ENCODE measurements around the gene AVL9. TPM values are rescaled to one million over a fixed set of nuclear protein-coding genes. Genes with fewer than 3 reads are reported as not detected.
A peak's percentile ranks its signal among the peaks of the same experiment; 100 is the strongest.

The AVL9 gene
- total and polyA plus RNA-seq, 2 of the 13 experiments (the other 11 are each of a cell fraction or from before 2014, with no cell fraction given), result 29.9 to 48.0 TPM

GRCh38 chr7:32495298-32496051, at the start of gene AVL9 (continued):
- no peak for TF ChIP-seq POLR2AphosphoS2 (IDR thresholded peaks at IDR 0.05; ENCODE audit: low read depth, low read length)
- peak; percentile 83; the same call in 1 of the 2 replicates for TF ChIP-seq HOXA5 (CRISPR knock-in tag; IDR thresholded peaks at IDR 0.05)
- TF ChIP-seq GLMP (CRISPR knock-in tag; IDR thresholded peaks at IDR 0.05; ENCODE audit: borderline replicate concordance), result no peak
- TF ChIP-seq ZBTB7B (CRISPR knock-in tag; IDR thresholded peaks at IDR 0.05), result peak; percentile 93
- peak; percentile 91 for TF ChIP-seq ZMYM4 (CRISPR knock-in tag; IDR thresholded peaks at IDR 0.05)
- TF ChIP-seq SSRP1 (CRISPR knock-in tag; IDR thresholded peaks at IDR 0.05), result no peak
- TF ChIP-seq STAT6 (CRISPR knock-in tag; IDR thresholded peaks at IDR 0.05; ENCODE audit: borderline replicate concordance), result no peak
- peak; percentile 39; the same call in 1 of the 2 replicates for TF ChIP-seq ATF3 (CRISPR knock-in tag; IDR thresholded peaks at IDR 0.05)
- no peak; the same call in 1 of the 2 replicates for TF ChIP-seq ZNF205 (CRISPR knock-in tag; IDR thresholded peaks at IDR 0.05)
- 0 out of 2 replicates have a peak, but pooled peaks have one; percentile 58 for TF ChIP-seq PRDM4 (CRISPR knock-in tag; IDR thresholded peaks at IDR 0.05; ENCODE audit: borderline replicate concordance)
- TF ChIP-seq NFYB (CRISPR knock-in tag; IDR thresholded peaks at IDR 0.05), result no peak; the same call in 1 of the 2 replicates
- peak; percentile 85; the same call in 1 of the 2 replicates for TF ChIP-seq MEIS1 (CRISPR knock-in tag; IDR thresholded peaks at IDR 0.05; ENCODE audit: borderline replicate concordance)
- TF ChIP-seq CBX5 (CRISPR knock-in tag; IDR thresholded peaks at IDR 0.05; ENCODE audit: borderline replicate concordance), result peak; percentile 89; the same call in 1 of the 2 replicates
- no peak; the same call in 1 of the 2 replicates for TF ChIP-seq ZBTB43 (CRISPR knock-in tag; conservative IDR thresholded peaks at IDR 0.05)
- peak; percentile 87; the same call in 1 of the 2 replicates for TF ChIP-seq TAF1 (CRISPR knock-in tag; IDR thresholded peaks at IDR 0.05)
- TF ChIP-seq PRDM15 (CRISPR knock-in tag; IDR thresholded peaks at IDR 0.05), result peak; percentile 51; the same call in 1 of the 2 replicates

Measured in HepG2 (cell line).